ENCODE measurements around the gene EEF1AKMT3.

DNA sequence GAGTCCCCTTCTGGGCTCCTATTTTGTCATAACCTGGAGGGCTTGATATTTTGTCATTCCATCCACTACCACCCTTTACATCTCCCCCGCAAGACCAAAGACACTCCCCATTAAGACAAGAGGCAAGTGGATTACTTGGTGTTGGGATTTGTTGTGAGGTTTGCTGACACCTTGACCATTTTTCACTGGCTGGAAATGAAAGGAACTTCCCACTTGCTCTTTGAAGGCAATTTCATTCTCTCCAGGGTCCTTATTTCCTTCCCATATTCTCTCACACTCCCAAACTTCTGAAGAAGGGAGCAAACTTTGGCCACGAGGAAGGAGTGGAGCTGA is 48.8 kb upstream of the EEF1AKMT3 start:
- TF ChIP-seq, protein P1, sequence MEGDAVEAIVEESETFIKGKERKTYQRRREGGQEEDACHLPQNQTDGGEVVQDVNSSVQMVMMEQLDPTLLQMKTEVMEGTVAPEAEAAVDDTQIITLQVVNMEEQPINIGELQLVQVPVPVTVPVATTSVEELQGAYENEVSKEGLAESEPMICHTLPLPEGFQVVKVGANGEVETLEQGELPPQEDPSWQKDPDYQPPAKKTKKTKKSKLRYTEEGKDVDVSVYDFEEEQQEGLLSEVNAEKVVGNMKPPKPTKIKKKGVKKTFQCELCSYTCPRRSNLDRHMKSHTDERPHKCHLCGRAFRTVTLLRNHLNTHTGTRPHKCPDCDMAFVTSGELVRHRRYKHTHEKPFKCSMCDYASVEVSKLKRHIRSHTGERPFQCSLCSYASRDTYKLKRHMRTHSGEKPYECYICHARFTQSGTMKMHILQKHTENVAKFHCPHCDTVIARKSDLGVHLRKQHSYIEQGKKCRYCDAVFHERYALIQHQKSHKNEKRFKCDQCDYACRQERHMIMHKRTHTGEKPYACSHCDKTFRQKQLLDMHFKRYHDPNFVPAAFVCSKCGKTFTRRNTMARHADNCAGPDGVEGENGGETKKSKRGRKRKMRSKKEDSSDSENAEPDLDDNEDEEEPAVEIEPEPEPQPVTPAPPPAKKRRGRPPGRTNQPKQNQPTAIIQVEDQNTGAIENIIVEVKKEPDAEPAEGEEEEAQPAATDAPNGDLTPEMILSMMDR (IDR thresholded peaks at IDR 0.05) = no peak
- TF ChIP-seq NR3C1 (IDR thresholded peaks at IDR 0.05) = no peak
- no peak for TF ChIP-seq FOSL2 (IDR thresholded peaks at IDR 0.05)
- no peak for TF ChIP-seq FOSL2 (CRISPR knock-in tag; IDR thresholded peaks at IDR 0.05)
- TF ChIP-seq, protein P2, sequence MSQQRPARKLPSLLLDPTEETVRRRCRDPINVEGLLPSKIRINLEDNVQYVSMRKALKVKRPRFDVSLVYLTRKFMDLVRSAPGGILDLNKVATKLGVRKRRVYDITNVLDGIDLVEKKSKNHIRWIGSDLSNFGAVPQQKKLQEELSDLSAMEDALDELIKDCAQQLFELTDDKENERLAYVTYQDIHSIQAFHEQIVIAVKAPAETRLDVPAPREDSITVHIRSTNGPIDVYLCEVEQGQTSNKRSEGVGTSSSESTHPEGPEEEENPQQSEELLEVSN (IDR thresholded peaks at IDR 0.05; ENCODE audit: borderline replicate concordance, low read depth) = no peak
- no peak for TF ChIP-seq ESRRA (IDR thresholded peaks at IDR 0.05; ENCODE audit: borderline replicate concordance, low read length)
